ENCODE results near the gene PIGK.

Gene PIGK

DNA sequence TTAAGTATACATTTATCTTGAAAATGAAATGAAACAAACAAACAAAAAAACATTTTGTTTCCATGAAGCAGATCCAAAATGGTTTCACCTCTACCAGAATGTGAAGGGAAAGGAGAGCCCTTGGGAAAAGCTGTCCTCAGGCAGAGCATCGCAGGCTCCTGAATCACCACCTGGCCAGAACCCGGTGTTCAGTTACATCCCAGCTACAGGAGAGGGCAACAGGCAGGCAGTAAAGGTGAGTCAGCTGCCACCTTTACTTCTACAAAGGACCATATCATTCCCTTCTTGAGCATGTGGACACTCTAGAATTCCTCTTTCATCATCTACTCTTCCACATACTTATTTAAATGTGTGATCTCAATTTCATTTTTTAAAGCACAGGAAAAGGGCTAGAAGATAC, 151.2 kb downstream of the PIGK start:
- TF ChIP-seq, protein P1, sequence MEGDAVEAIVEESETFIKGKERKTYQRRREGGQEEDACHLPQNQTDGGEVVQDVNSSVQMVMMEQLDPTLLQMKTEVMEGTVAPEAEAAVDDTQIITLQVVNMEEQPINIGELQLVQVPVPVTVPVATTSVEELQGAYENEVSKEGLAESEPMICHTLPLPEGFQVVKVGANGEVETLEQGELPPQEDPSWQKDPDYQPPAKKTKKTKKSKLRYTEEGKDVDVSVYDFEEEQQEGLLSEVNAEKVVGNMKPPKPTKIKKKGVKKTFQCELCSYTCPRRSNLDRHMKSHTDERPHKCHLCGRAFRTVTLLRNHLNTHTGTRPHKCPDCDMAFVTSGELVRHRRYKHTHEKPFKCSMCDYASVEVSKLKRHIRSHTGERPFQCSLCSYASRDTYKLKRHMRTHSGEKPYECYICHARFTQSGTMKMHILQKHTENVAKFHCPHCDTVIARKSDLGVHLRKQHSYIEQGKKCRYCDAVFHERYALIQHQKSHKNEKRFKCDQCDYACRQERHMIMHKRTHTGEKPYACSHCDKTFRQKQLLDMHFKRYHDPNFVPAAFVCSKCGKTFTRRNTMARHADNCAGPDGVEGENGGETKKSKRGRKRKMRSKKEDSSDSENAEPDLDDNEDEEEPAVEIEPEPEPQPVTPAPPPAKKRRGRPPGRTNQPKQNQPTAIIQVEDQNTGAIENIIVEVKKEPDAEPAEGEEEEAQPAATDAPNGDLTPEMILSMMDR (conservative IDR thresholded peaks at IDR 0.05): no peak
- peak overlapping the region; percentile 42 for H3K27ac ChIP-seq

DNA sequence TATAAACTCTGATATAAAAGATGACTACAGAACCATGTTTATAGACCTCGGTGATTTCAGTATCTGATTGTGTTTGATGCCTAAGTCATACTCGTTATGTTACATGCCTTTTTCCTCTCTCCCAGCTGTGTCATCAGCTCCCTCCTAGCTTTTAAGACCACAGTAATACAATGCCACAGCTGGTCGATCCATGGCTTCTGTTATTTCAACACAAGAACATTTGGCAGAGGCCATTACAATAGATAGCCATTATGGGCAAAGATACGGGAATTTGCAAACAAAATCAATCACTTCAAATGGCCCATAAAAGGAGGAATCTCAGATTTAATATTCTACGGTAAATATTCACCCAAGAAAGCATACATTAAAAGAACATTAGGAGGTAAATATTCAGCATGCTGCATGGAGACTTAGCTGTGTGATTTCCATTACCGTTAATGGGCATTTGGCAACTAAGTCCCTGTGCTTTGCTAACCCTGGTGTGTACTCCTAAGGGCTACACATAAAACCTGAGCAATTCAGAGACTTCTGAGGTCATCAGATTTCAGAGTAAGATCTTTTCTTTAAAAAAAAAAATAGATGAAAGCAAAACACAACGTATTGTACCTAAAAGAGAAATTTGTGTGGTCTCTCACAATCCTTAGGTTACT, 153.4 kb downstream of the PIGK start:
- H3K27ac ChIP-seq: no peak overlapping the region
- TF ChIP-seq, protein P1 (conservative IDR thresholded peaks at IDR 0.05): no peak

DNA sequence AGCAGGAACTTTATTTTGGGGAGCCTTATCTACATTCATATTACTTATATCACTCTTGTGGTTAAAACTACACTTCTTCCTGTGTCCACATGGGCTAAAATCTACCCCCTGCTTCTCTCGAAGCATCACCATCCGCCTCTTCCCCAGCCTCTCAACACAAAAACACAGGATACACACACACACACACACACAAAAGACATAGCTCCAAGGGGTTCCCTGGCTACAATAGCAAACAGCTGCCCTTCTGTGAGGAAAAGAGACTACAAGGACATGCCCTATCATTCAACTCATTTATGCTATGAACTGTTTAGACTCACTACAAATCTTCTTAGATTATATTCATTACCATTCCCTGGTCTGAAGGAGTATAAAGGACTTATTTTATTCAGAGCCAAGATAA, 155.0 kb downstream of the PIGK start:
- no peak overlapping the region for H3K27ac ChIP-seq
- TF ChIP-seq, protein P1 (conservative IDR thresholded peaks at IDR 0.05): no peak

DNA sequence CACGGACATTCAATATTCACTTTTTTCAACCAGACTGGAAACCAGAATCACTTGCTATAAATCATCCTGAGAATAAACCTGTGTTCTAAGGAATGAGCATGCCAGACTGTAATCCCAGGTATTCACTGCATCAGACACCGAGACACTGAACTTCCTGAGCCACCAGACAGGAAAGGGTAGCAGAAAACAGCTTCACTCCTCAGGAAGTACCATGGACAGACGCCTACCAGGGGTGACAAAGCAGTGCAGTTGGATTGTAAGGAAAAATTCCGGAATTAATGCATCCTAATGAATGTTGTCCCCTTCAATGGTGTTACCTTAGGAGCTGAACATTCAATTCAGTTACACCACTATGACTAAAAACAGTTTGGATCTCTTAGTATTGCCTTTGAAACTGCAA, 156.1 kb downstream of the PIGK start:
- H3K27ac ChIP-seq: no peak overlapping the region
- TF ChIP-seq, protein P1 (conservative IDR thresholded peaks at IDR 0.05): no peak

DNA sequence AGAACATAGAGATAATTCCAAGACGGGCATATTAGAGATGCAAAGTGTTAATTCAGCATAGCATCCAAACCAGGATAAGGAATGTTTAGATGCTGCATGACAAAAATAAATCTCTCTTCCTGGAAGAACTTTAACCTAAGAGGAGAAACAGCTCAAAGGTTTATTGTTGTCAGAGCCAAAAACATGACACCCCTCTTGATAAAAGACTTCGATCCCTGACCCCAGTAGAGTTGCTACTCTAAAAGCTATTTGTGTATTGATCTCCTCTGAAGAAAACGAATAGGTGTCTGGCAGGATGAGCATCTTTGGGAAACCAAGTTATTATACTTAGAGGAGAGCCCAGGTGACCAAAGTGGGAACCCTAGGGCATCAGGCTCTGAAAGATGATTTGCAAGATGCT, 158.1 kb downstream of the PIGK start:
- TF ChIP-seq, protein P1 (conservative IDR thresholded peaks at IDR 0.05): no peak
- H3K27ac ChIP-seq: no peak overlapping the region

DNA sequence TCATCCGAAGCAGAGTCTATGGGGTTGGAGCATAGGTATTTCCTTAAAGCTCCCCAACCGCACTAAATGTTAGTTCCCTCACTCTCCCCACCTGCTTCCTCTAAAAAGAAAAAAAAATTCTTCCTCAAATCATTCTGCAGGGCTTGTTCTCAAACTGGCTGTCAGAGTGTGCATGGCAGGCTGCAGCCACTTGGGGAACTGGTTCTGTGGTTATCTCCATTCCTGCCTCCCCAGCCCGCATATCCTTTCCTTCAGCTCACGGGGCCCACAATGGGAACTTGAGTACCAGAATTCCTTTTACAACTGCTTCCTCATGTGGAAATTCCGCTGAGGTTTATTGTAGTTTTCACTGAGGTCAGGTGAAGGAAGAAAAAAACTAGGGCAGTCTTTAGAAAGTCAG, 159.2 kb downstream of the PIGK start:
- no peak overlapping the region for H3K27ac ChIP-seq
- TF ChIP-seq, protein P1 (conservative IDR thresholded peaks at IDR 0.05): no peak

DNA sequence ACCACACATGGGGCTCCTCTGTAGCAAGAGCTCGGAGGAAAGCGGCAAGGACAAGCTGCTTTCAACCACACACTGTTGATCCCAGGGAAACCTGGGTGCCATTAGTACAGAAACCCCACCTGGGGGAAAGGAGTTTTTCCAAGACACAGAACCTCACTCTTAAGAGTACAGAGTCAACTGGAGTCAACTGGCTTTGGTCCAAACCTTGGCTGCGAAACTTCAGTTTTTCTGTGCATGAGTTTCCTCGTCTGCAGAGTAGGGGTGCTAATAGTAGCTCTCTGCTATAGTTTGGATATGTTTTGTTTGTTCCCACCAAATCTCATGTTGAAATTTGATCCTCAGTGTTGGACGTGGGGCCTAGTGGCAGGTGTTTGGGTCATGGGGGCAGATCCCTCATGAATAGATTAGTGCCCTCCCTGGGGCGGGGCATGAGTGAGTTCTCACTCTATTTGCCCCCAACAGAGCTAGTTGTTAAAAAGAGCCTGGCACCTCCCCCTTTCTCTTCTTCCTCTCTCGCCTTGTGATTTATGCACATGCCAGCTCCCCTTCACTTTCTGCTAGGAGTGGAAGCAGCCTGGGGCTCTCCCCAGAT, 161.1 kb downstream of the PIGK start:
- no peak overlapping the region for H3K27ac ChIP-seq
- TF ChIP-seq, protein P1 (conservative IDR thresholded peaks at IDR 0.05): no peak
